Spinal cord (tissue), 10 donors: ENCODE data around the gene HNRNPA1. TPM values are rescaled to one million over a fixed set of nuclear protein-coding genes. Genes with fewer than 3 reads are reported as not detected.
"Not testable (repeated sequence)": the region's sequence is repeated elsewhere in the genome, so short reads cannot be mapped to it uniquely, and the experiment has no call there.

Experiments
- DNase-seq, 6 donors: peaks; one replicate each; pipeline versions ENCODE4 v3.0.0 to v3.0.0-alpha.2; 2013 to 2015; ENCODE audit warnings: low spot score in 6 of 6, low read depth in 4 of 6
- H3K27ac ChIP-seq: one replicate; pipeline ENCODE4 v1.5.1; 2013; ENCODE audit warnings: low read depth, low read length, control low read depth
- H3K27me3 ChIP-seq: one replicate; pipeline ENCODE4 v1.6.1; 2013; ENCODE audit warnings: low read length; ENCODE audit not compliant: control insufficient read depth, insufficient read depth
- H3K36me3 ChIP-seq: one replicate; pipeline ENCODE4 v1.6.1; 2013; ENCODE audit warnings: low read length; ENCODE audit not compliant: control insufficient read depth, insufficient read depth
- H3K4me1 ChIP-seq: one replicate; pipeline ENCODE4 v1.6.1; 2013; ENCODE audit warnings: low read length; ENCODE audit not compliant: control insufficient read depth, insufficient read depth
- H3K4me3 ChIP-seq: one replicate; pipeline ENCODE4 v1.5.1; 2013; ENCODE audit warnings: low read depth, low read length, control low read depth
- H3K9me3 ChIP-seq: one replicate; pipeline ENCODE4 v1.6.1; 2013; ENCODE audit warnings: low read length; ENCODE audit not compliant: control insufficient read depth, insufficient read depth
- WGBS: methylation state at CpG from one replicate; pipeline ENCODE4 v1.1.5; 2013; ENCODE audit warnings: missing lambda C conversion rate; ENCODE audit not compliant: insufficient coverage; 5-methylcytosine and 5-hydroxymethylcytosine counted together
- polyA plus RNA-seq, 2 donors: library from polyadenylated mRNA; unstranded; fragments of 120-200 nt; gene quantifications; one replicate each; pipeline ENCODE4 v1.2.1, GENCODE V29; 2013; ENCODE audit not compliant: insufficient read length in 2 of 2
- total RNA-seq, 2 donors: library from RNA; depleted of rRNA in 1 of 2; stranded (reverse); fragments of 120-200 nt in 1 of 2; fragments of >200 nt in 1 of 2; gene quantifications; one replicate each; pipeline versions ENCODE4 v1.2.3 to v1.2.4, GENCODE V29; 2013 to 2014
- donor health status: healthy.

The HNRNPA1 gene
- total and polyA plus RNA-seq, 4 donors: 354 to 1,571 (median 1,004) TPM

GRCh38 chr12:54303640-54304039 is 23.1 kb downstream of the HNRNPA1 start:
- H3K27me3 ChIP-seq: peaks cover 20% of the 10 kb centered on the region
- no peaks in the 10 kb centered on the region for H3K36me3 ChIP-seq
- no peaks in the 10 kb centered on the region for H3K9me3 ChIP-seq
- H3K4me1 ChIP-seq: peaks cover 11% of the 10 kb centered on the region
- H3K4me3 ChIP-seq: no peak overlapping the region
- no peak overlapping the region for H3K27ac ChIP-seq
- DNase-seq: no peak

GRCh38 chr12:54304187-54304810 is 23.8 kb downstream of the HNRNPA1 start:
- Histone ChIP-seq H3K9me3 (no peaks in the 10 kb centered on the region), H3K4me1 (peaks cover 11% of the 10 kb centered on the region), H3K4me3 (no peak overlapping the region), H3K27me3 (peaks cover 16% of the 10 kb centered on the region), H3K27ac (no peak overlapping the region), H3K36me3 (no peaks in the 10 kb centered on the region)
- 16% methylated on average over 7 of the region's 12 CpGs for WGBS
- DNase-seq: no peak

- Histone ChIP-seq H3K4me3 (no peak overlapping the region), H3K27me3 (no peaks in the 10 kb centered on the region), H3K27ac (no peak overlapping the region), H3K36me3 (no peaks in the 10 kb centered on the region), H3K4me1 (no peaks in the 10 kb centered on the region), H3K9me3 (no peaks in the 10 kb centered on the region)
- 74% methylated on average over 6 of the region's 8 CpGs for WGBS
- no peak for DNase-seq
Measured at GRCh38 chr12:54306925-54307741, 26.6 kb downstream of the HNRNPA1 start.

GRCh38 chr12:54311051-54311450 is 30.5 kb downstream of the HNRNPA1 start:
- WGBS: no CpG with 5 or more reads among the region's 2 CpGs
- no peak overlapping the region for H3K4me3 ChIP-seq
- H3K4me1 ChIP-seq: no peaks in the 10 kb centered on the region
- H3K9me3 ChIP-seq: no peaks in the 10 kb centered on the region
- H3K27ac ChIP-seq: no peak overlapping the region
- H3K27me3 ChIP-seq: no peaks in the 10 kb centered on the region
- DNase-seq: no peak
- H3K36me3 ChIP-seq: no peaks in the 10 kb centered on the region

GRCh38 chr12:54312309-54312708 is 31.8 kb downstream of the HNRNPA1 start:
- H3K27ac ChIP-seq, H3K4me1 ChIP-seq, H3K4me3 ChIP-seq, H3K27me3 ChIP-seq, H3K36me3 ChIP-seq, H3K9me3 ChIP-seq, DNase-seq: not testable (repeated sequence)
- WGBS: 95% methylated on average over 6 of the region's 7 CpGs

- H3K4me3 ChIP-seq: no peak overlapping the region
- H3K4me1 ChIP-seq: peaks cover 13% of the 10 kb centered on the region
- H3K36me3 ChIP-seq: no peaks in the 10 kb centered on the region
- no peaks in the 10 kb centered on the region for H3K27me3 ChIP-seq
- H3K9me3 ChIP-seq: no peaks in the 10 kb centered on the region
- WGBS: 95% methylated on average over 3 of the region's 5 CpGs
- no peak for DNase-seq
- H3K27ac ChIP-seq: no peak overlapping the region
Measured at GRCh38 chr12:54321363-54321762, 40.8 kb downstream of the HNRNPA1 start.

- H3K36me3 ChIP-seq: peaks cover 2% of the 10 kb centered on the region
- H3K4me3 ChIP-seq: peak within 1 kb of the TSS; percentile 99
- WGBS: 1% methylated on average over 23 of the region's 34 CpGs
- no peaks in the 10 kb centered on the region for H3K9me3 ChIP-seq
- H3K27me3 ChIP-seq: no peaks in the 10 kb centered on the region
- H3K27ac ChIP-seq: peak within 1 kb of the TSS; percentile 98
- H3K4me1 ChIP-seq: peaks cover 20% of the 10 kb centered on the region
- DNase-seq: peak; percentile 96 to 100 (median 98)
Measured at GRCh38 chr12:54324617-54325441, 44.3 kb downstream of the HNRNPA1 start, which contains the start of gene COPZ1. COPZ1 (plus strand) TSS chr12:54325131; CDS start chr12:54325164, 33 bp downstream.

- peak overlapping the region; percentile 99 for H3K4me3 ChIP-seq
- 80% methylated on average over 3 of the region's 22 CpGs for WGBS
- peaks cover 26% of the 10 kb centered on the region for H3K4me1 ChIP-seq
Measured at GRCh38 chr12:54325442-54326109, 45.0 kb downstream of the HNRNPA1 start.

More at GRCh38 chr12:54325442-54326109, 45.0 kb downstream of the HNRNPA1 start:
- not testable (repeated sequence) for H3K36me3 ChIP-seq, DNase-seq, H3K27me3 ChIP-seq, H3K9me3 ChIP-seq
- peak overlapping the region; percentile 98 for H3K27ac ChIP-seq
